ENCODE measurements around the gene RDH13. TPM values are rescaled to one million over a fixed set of nuclear protein-coding genes. Genes with fewer than 3 reads are reported as not detected.
A peak's percentile ranks its signal among the peaks of the same experiment; 100 is the strongest.
"Not testable (repeated sequence)": the region's sequence is repeated elsewhere in the genome, so short reads cannot be mapped to it uniquely, and the experiment has no call there.

RDH13 gene
- total RNA-seq, 1 experiment from 2014 or later: 10.0 TPM

DNA sequence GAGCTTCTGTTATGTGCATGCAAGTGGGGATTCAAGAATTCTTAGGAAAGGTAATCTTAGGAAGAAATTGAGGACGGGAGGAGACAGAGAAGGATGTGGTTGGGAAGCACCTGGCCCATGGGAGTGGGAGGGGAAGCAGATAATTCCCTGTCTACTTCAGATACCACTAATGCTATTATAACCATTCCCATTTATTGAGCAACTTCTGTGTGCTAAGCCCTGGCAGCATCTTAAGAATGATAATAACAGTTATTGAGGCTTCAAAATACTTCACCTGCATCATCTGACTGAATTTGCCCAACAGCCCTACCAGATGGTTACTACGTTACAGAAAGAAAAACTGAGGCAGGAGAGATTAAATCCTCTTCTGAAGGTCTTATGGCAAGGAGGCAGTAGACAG lies 14.2 kb upstream of the RDH13 start:
- DNase-seq (ENCODE audit: low spot score): no peak

DNA sequence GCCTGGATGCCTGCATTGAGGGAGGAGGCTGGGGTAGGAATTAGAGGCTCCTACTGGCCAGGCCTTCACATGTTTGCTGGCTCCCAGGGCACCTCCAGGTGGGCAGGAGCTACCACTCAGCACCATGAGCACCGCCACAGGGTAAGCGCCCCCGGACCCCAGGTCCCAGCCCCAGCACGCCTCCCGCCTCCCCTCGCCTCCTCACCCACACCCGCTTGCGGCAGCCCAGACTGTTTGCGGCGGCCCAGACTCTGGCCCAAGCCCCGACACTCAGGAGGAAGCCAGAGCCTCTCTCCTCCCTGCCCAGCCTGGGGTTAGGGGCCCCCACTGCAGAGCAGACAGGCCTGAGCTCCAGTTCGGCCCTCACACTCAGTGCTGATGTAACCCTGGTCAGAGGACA lies 13.4 kb upstream of the RDH13 start:
- no peak for DNase-seq (ENCODE audit: low spot score)

DNA sequence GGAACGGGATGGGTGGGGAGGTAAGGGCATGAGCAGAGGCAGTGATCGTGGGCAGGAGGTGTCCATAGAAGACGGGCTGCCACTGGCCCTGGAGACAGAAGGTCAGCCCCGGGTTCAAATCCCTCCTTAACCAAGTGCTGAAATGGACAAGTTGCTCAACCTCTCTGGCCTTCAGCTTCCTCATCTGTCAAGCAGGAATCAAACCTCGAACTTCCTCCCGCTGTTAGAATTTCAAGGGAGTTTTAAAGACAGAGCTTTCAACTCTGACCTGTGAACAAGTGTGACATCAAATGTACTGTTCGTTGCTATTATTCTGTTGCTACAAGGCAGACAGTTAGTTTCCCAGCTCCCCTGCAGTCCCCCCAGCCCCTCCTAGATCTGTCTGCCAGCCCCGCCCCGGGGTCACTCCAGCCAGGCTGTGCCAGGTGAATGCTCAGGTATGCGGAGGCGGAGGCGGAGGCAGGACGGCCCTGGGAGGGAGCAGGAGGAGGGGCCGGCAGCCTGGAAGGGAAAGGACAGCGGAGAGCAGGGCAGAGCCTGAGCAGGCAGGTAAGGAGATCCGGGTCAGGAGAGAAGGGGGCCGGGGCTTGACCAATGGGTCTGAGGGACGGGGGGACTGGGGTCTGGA lies 12.5 kb upstream of the RDH13 start, which contains the start of gene EPS8L1:
TSS of gene EPS8L1 (plus strand) at position 499 of the 628 bp plus-strand sequence. CDS start 576 bp downstream, outside the sequence.
- DNase-seq (ENCODE audit: low spot score): no peak

- DNase-seq (ENCODE audit: low spot score): no peak
These were observed 9.0 kb upstream of the RDH13 start for GRCh38 chr19:55071913-55072312.

DNA sequence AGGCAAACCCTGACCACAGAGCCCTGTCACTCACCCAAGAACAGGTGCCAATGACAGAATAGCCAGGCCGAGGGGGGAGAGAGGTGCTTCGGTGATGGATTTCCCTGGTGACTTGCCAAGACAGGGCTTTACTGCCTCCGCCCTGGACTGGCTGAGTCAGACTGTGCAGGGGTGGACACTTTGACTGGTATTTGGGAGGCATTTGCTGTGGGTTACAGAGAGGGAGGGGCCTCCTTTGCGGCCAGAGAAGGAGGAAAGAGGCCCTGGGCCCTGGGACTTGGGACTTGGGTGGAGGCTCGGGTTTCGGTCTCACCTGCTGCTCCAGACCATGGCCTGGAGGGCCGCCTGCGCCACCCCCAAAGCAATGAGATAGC lies 8.2 kb upstream of the RDH13 start:
- DNase-seq (ENCODE audit: low spot score): peak; percentile 98

- peak; percentile 55 for DNase-seq (ENCODE audit: low spot score)
These were observed 7.6 kb upstream of the RDH13 start for GRCh38 chr19:55070466-55071128.

GRCh38 chr19:55069865-55070197 lies 6.9 kb upstream of the RDH13 start:
- DNase-seq (ENCODE audit: low spot score): no peak

- DNase-seq (ENCODE audit: low spot score): peak; percentile 83
These were observed 6.3 kb upstream of the RDH13 start for GRCh38 chr19:55068950-55069864.

GRCh38 chr19:55067869-55068268 lies 4.9 kb upstream of the RDH13 start:
- DNase-seq (ENCODE audit: low spot score): no peak

- DNase-seq (ENCODE audit: low spot score): no peak
These were observed 3.3 kb upstream of the RDH13 start for GRCh38 chr19:55066107-55066709.

GRCh38 chr19:55065516-55065915 lies 2.6 kb upstream of the RDH13 start:
- DNase-seq (ENCODE audit: low spot score): not testable (repeated sequence)

GRCh38 chr19:55063492-55063843 lies 520 bp upstream of the RDH13 start:
- DNase-seq (ENCODE audit: low spot score): no peak

- DNase-seq (ENCODE audit: low spot score): peak; percentile 57
These were observed 2.7 kb downstream of the RDH13 start for GRCh38 chr19:55060287-55060686.

DNA sequence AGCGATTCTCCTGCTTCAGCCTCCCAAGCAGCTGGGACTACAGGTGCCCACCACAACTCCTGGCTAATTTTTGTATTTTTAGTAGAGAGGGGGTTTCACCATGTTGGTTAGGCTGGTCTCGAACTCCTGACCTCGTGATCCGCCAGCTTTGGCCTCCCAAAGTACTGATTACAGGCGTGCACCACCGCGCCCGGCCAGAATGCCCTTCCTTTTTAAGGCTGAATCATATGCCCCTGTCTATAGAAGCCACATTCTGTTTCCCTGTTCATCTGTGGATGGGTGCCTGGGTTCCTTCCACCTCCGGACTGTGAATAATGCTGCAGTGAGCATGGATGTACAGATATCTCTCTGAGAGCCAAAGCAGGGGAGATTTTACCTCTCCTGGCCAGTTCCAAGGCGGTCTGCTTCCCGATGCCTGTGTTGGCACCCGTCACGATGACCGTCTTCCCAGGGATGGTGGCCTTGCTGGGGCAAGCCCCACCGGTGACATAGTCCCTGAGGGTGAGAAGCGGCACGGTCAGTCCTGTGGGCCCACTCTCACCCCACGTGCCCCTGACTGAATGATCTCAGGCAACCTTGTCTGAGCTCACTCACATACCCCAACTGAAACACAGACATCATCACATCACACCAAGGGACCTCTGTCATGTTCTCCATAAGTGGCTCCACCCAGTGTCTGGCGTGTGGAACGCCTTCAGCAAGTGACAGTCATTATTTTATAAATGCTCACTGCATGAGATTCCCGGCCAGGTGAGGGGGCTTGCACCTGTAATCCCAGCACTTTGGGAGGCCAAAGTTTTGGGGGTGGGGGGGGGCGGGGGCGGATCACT lies 4.0 kb downstream of the RDH13 start:
- DNase-seq (ENCODE audit: low spot score): no peak

GRCh38 chr19:55056827-55057226 lies 6.1 kb downstream of the RDH13 start:
- DNase-seq (ENCODE audit: low spot score): no peak

GRCh38 chr19:55053735-55054134 lies 9.2 kb downstream of the RDH13 start:
- DNase-seq (ENCODE audit: low spot score): no peak

DNA sequence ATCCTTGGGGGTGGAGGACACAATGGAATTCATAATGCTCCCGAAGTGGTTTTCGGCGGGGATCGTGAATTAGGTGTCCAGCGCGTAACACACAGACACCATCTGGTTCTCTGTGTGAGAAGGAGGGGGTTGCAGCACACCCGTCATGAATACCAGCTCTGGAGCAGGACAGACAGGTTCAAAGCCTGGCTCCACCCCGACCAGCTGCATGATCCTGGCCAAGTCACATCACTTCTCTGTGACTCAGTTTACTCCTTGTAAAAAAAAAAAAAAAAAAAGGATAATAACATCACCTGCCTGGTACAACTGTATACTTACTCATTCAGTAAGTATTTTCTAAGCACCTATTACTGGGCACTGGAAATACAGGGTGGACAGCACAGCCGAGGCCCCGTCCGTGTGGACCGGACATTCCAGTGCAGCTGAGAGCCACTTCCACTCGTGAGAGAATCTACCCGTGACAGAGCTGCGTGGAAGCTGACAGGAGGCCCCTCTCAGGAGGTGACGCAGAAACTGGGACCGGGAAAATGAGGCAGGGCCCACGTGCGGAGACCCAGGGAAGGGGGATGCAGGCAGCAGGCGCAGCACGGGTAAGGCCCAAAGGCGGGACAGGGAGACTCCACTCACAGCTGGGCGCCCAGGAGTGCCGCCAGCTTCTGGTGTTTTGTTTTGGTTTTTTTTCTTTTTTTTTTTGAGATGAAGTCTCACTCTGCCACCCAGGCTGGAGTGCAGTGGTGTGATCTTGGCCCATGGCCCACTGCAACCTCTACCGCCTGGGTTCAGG lies 12.0 kb downstream of the RDH13 start:
- no peak for DNase-seq (ENCODE audit: low spot score)

- no peak for DNase-seq (ENCODE audit: low spot score)
These were observed 14.5 kb downstream of the RDH13 start for GRCh38 chr19:55048446-55048845.

DNA sequence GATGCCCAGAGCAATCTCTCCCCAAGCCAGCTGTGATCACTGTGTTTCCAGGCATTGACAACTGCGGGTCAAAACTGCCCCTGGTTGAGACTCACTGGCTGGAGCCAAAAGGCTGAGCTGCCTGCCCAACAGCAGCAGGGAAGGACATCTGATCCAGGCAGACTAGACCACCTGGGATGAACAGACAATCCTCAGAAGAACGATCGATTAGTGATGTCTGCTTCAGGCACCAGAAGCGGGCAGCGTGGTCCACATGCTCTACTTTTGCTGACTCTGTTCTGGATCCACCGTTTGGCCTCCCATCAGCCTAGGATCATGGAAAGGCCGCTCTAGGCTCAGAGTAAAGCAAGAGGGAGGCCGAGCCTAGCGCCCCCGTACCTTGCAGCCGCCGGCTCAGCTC lies 15.0 kb downstream of the RDH13 start:
- no peak for DNase-seq (ENCODE audit: low spot score)

- no peak for DNase-seq (ENCODE audit: low spot score)
These were observed 15.8 kb downstream of the RDH13 start for GRCh38 chr19:55046975-55047622.
